ENCODE results near the gene RHOBTB1. TPM values are rescaled to one million over a fixed set of nuclear protein-coding genes. Genes with fewer than 3 reads are reported as not detected.

The RHOBTB1 gene
- total and polyA plus RNA-seq, 9 of the 15 experiments (the other 6 are each of a cell fraction or from before 2014, with no cell fraction given) = 1.7 to 11.7 (median 9.3) TPM

DNA sequence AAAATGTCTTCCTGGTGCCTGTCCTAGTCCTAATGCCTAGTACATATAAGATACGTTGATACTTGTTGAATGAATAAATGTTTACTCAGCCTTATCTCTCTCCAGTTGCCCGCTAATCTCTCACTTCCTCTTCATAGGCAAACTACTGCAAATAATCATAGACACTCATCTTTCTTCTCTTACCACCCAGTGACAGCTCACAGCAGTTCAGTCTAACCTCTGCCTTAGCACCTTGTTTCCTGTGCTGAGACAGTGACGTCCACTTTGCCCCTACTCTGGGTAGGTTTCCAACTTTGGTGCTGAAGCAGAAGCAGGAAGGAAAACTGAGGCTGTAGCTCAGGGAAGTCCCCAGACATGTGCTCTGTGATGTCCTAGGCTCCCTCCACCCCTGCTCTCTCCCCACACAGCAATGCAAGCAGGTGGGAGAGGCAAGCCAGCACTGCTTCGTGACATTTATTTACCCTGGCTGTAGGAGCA is 45.5 kb upstream of the RHOBTB1 start (continued):
- TF ChIP-seq, protein P1, sequence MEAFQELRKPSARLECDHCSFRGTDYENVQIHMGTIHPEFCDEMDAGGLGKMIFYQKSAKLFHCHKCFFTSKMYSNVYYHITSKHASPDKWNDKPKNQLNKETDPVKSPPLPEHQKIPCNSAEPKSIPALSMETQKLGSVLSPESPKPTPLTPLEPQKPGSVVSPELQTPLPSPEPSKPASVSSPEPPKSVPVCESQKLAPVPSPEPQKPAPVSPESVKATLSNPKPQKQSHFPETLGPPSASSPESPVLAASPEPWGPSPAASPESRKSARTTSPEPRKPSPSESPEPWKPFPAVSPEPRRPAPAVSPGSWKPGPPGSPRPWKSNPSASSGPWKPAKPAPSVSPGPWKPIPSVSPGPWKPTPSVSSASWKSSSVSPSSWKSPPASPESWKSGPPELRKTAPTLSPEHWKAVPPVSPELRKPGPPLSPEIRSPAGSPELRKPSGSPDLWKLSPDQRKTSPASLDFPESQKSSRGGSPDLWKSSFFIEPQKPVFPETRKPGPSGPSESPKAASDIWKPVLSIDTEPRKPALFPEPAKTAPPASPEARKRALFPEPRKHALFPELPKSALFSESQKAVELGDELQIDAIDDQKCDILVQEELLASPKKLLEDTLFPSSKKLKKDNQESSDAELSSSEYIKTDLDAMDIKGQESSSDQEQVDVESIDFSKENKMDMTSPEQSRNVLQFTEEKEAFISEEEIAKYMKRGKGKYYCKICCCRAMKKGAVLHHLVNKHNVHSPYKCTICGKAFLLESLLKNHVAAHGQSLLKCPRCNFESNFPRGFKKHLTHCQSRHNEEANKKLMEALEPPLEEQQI (IDR thresholded peaks at IDR 0.05) = peak; percentile 96
- TF ChIP-seq SMARCE1 (IDR thresholded peaks at IDR 0.05) (peak; percentile 73), TRIM24 (IDR thresholded peaks at IDR 0.05) (peak; percentile 88 to 95), NBN (IDR thresholded peaks at IDR 0.05; ENCODE audit: low read depth) (peak; percentile 76; the same call in 1 of the 2 replicates), KDM1A (IDR thresholded peaks at IDR 0.05) (peak; percentile 46 to 68; a peak in 3 of 4 replicates), ARID1B (IDR thresholded peaks at IDR 0.05) (peak; percentile 84), HDAC2 (IDR thresholded peaks at IDR 0.05) (peak; percentile 42; the same call in 1 of the 2 replicates), NFATC3 (IDR thresholded peaks at IDR 0.05) (no peak), MEF2A (IDR thresholded peaks at IDR 0.05; ENCODE audit: control insufficient read depth, low read depth, low read length) (no peak), PHF20 (IDR thresholded peaks at IDR 0.05; ENCODE audit: partially characterized antibody) (no peak), TCF3 (CRISPR knock-in tag; IDR thresholded peaks at IDR 0.05) (peak; percentile 30; the same call in 1 of the 2 replicates), ATF7 (IDR thresholded peaks at IDR 0.05) (0 out of 2 replicates have a peak, but pooled peaks have one; percentile 39), STAT5B (CRISPR knock-in tag; IDR thresholded peaks at IDR 0.05) (no peak), ZNF3 (CRISPR knock-in tag; IDR thresholded peaks at IDR 0.05) (peak; percentile 95), SOX6 (IDR thresholded peaks at IDR 0.05) (peak; percentile 39; the same call in 1 of the 2 replicates), HDAC1 (IDR thresholded peaks at IDR 0.05) (peak in 1 of 2 experiments; percentile 35; a peak in 2 of 4 replicates), ELF2 (CRISPR knock-in tag; IDR thresholded peaks at IDR 0.05) (no peak)
- TF ChIP-seq, protein P2, sequence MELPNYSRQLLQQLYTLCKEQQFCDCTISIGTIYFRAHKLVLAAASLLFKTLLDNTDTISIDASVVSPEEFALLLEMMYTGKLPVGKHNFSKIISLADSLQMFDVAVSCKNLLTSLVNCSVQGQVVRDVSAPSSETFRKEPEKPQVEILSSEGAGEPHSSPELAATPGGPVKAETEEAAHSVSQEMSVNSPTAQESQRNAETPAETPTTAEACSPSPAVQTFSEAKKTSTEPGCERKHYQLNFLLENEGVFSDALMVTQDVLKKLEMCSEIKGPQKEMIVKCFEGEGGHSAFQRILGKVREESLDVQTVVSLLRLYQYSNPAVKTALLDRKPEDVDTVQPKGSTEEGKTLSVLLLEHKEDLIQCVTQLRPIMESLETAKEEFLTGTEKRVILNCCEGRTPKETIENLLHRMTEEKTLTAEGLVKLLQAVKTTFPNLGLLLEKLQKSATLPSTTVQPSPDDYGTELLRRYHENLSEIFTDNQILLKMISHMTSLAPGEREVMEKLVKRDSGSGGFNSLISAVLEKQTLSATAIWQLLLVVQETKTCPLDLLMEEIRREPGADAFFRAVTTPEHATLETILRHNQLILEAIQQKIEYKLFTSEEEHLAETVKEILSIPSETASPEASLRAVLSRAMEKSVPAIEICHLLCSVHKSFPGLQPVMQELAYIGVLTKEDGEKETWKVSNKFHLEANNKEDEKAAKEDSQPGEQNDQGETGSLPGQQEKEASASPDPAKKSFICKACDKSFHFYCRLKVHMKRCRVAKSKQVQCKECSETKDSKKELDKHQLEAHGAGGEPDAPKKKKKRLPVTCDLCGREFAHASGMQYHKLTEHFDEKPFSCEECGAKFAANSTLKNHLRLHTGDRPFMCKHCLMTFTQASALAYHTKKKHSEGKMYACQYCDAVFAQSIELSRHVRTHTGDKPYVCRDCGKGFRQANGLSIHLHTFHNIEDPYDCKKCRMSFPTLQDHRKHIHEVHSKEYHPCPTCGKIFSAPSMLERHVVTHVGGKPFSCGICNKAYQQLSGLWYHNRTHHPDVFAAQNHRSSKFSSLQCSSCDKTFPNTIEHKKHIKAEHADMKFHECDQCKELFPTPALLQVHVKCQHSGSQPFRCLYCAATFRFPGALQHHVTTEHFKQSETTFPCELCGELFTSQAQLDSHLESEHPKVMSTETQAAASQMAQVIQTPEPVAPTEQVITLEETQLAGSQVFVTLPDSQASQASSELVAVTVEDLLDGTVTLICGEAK (IDR thresholded peaks at IDR 0.05) = 0 out of 2 replicates have a peak, but pooled peaks have one; percentile 17
- TF ChIP-seq, protein P2 (CRISPR knock-in tag; IDR thresholded peaks at IDR 0.05) = no peak
- TF ChIP-seq, protein P3, sequence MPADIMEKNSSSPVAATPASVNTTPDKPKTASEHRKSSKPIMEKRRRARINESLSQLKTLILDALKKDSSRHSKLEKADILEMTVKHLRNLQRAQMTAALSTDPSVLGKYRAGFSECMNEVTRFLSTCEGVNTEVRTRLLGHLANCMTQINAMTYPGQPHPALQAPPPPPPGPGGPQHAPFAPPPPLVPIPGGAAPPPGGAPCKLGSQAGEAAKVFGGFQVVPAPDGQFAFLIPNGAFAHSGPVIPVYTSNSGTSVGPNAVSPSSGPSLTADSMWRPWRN (IDR thresholded peaks at IDR 0.05; ENCODE audit: low read depth) = peak; percentile 73

All from K562 (cell line).